Glutamatergic neuron (in vitro differentiated cells): ENCODE data around the gene CNOT4. TPM values are rescaled to one million over a fixed set of nuclear protein-coding genes. Genes with fewer than 3 reads are reported as not detected.
"Not testable (repeated sequence)": the region's sequence is repeated elsewhere in the genome, so short reads cannot be mapped to it uniquely, and the experiment has no call there.

ENCODE experiments used
- DNase-seq: peaks from one replicate; pipeline ENCODE4 v3.0.0; 2022
- H3K27ac Mint-ChIP-seq: one replicate; pipeline ENCODE4 v1.8.0; 2020; ENCODE audit warnings: mild to moderate bottlenecking, mixed read lengths, inconsistent platforms; ENCODE audit not compliant: unreplicated experiment
- H3K27me3 Mint-ChIP-seq: one replicate; pipeline ENCODE4 v1.8.0; 2020; ENCODE audit warnings: mild to moderate bottlenecking, moderate library complexity, mixed read lengths, inconsistent platforms; ENCODE audit not compliant: unreplicated experiment
- H3K36me3 Mint-ChIP-seq: one replicate; pipeline ENCODE4 v1.8.0; 2020; ENCODE audit warnings: mild to moderate bottlenecking, mixed read lengths, inconsistent platforms; ENCODE audit not compliant: unreplicated experiment
- H3K4me1 Mint-ChIP-seq: one replicate; pipeline ENCODE4 v1.8.0; 2020; ENCODE audit warnings: mild to moderate bottlenecking, low read depth, mixed read lengths, inconsistent platforms; ENCODE audit not compliant: unreplicated experiment
- H3K4me3 Mint-ChIP-seq: one replicate; pipeline ENCODE4 v1.8.0; 2020; ENCODE audit warnings: mild to moderate bottlenecking, mixed read lengths, inconsistent platforms; ENCODE audit not compliant: unreplicated experiment
- H3K9me3 Mint-ChIP-seq: one replicate; pipeline ENCODE4 v1.8.0; 2020; ENCODE audit warnings: mild to moderate bottlenecking, moderate library complexity, mixed read lengths, inconsistent platforms; ENCODE audit not compliant: unreplicated experiment
- total RNA-seq: library from RNA; stranded (reverse); fragmentation: NEBNext Ultra II Directional; extraction: Animal tissue kit (Norgen Biotek cat#: 25700); gene quantifications from one replicate; pipeline ENCODE4 v1.2.1, GENCODE V29; 2021; ENCODE audit not compliant: unreplicated experiment
- TF ChIP-seq, protein P1 (sequence below): fragments of 200-600 bp; sonication (generic); IDR thresholded peaks from one replicate; pipeline ENCODE4 v1.5.0; 2021; ENCODE audit not compliant: partially characterized antibody, unreplicated experiment

CNOT4 gene
- total RNA-seq, 1 donor from 2014 or later: 25.3 TPM

DNA sequence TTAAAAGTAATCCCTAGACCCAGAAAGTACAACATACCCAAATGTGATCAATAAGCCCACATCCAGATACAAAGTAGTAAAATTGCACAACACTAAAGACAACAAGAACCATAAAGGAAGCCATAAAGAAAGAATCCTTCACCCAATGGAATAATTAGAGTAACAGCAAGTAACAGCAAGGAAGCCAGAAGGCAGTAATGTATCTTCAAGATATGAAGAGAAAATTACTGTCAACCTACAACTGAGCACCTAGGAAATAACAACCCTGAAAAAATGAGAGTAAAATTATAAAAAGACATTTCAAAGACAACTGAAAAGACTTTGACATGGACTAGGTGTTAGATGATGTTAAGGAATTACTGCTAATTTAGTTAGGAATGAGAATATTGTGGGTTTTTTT is 60.5 kb downstream of the CNOT4 start:
- Mint-ChIP-seq H3K9me3 (no peaks in the 10 kb centered on the region), H3K27me3 (no peaks in the 10 kb centered on the region), H3K4me3 (no peak overlapping the region), H3K27ac (no peak overlapping the region), H3K4me1 (peaks cover 11% of the 10 kb centered on the region), H3K36me3 (no peaks in the 10 kb centered on the region)
- no peak for DNase-seq
- TF ChIP-seq, protein P1, sequence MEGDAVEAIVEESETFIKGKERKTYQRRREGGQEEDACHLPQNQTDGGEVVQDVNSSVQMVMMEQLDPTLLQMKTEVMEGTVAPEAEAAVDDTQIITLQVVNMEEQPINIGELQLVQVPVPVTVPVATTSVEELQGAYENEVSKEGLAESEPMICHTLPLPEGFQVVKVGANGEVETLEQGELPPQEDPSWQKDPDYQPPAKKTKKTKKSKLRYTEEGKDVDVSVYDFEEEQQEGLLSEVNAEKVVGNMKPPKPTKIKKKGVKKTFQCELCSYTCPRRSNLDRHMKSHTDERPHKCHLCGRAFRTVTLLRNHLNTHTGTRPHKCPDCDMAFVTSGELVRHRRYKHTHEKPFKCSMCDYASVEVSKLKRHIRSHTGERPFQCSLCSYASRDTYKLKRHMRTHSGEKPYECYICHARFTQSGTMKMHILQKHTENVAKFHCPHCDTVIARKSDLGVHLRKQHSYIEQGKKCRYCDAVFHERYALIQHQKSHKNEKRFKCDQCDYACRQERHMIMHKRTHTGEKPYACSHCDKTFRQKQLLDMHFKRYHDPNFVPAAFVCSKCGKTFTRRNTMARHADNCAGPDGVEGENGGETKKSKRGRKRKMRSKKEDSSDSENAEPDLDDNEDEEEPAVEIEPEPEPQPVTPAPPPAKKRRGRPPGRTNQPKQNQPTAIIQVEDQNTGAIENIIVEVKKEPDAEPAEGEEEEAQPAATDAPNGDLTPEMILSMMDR: no peak

DNA sequence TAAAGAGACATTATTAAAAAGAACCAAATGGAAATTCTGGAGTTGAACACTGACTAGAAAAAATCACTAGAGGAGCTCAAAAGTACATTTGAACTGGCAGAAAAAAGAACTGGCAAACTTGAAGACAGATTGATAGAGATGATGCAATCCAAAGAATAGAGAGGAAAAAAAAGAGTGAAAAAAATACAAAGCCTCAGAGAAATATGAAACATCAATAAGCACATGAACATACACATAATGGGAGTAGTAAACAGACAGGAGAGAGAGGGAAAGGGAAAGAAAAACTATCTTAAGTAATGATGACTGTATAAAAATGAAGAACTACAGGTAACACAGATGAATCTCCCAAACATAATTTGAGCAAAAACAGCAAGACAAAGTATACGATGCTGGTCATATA is 61.1 kb downstream of the CNOT4 start:
- Mint-ChIP-seq H3K4me1 (peaks cover 9% of the 10 kb centered on the region), H3K27me3 (no peaks in the 10 kb centered on the region), H3K4me3 (no peak overlapping the region), H3K36me3 (no peaks in the 10 kb centered on the region), H3K27ac (peak overlapping the region; percentile 36), H3K9me3 (no peaks in the 10 kb centered on the region)
- TF ChIP-seq, protein P1: no peak
- no peak for DNase-seq

DNA sequence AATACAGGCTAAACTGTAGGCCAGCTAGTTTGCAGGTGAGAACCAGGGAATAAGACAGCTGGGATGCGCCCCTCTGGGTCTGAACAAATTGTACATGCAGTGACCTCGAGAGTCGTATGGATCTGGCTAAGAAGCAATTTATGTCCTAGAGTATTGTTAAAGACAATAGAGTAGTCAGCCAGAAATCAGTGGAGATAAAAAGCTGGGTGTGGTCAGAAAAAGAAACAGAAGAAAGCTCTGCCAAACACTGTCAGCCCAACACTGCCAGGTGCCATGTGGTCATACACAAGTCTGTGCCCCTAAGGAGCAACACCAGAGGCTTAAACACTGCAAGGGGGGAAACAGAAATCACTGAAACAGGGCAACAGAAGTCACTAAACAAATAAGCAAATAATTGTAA is 62.2 kb downstream of the CNOT4 start:
- Mint-ChIP-seq H3K4me3 (no peak overlapping the region), H3K9me3 (no peaks in the 10 kb centered on the region), H3K4me1 (peaks cover 9% of the 10 kb centered on the region), H3K27ac (peak overlapping the region; percentile 89), H3K27me3 (no peaks in the 10 kb centered on the region), H3K36me3 (no peaks in the 10 kb centered on the region)
- no peak for DNase-seq
- TF ChIP-seq, protein P1: no peak

DNA sequence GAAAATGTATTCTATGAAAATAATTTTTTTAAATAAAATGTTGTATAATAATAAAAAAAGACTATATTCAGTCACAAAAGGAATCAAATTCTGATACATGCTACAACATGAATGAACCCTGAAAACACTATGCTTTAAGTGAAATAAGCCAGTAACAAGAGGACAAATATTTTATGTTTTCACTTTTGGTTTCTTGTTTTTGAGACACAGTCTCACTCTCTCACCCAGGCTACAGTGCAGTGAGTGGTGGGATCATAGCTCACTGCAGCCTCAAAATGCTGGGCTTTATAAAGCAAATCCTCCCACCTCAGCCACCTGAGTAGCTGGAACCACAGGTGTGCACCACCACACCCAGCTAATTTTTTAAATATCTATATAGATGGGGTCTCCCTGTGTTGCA is 64.2 kb downstream of the CNOT4 start:
- TF ChIP-seq, protein P1: no peak
- Mint-ChIP-seq H3K9me3 (no peaks in the 10 kb centered on the region), H3K4me1 (peaks cover 9% of the 10 kb centered on the region), H3K27ac (no peak overlapping the region), H3K36me3 (no peaks in the 10 kb centered on the region), H3K4me3 (no peak overlapping the region), H3K27me3 (no peaks in the 10 kb centered on the region)
- no peak for DNase-seq

DNA sequence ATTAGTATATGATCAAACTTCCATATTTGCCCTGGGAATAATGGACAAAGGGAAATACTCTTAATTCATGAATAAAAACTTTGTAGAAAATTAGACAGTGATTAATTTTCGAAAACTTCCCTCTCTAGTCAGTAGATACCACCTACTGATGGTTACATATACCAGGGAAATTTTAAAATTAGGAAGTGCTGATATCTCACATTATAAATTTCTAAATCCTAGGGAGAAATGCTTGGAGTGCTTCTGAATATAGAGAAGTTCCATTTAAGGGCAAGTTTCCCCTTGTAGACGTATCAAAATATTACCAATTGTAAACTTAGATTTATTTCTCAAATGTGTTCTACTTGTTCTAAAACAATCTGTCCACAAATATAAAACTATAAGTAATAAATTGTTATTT is 64.6 kb downstream of the CNOT4 start:
- H3K4me1 Mint-ChIP-seq, H3K27ac Mint-ChIP-seq, H3K4me3 Mint-ChIP-seq, DNase-seq, H3K9me3 Mint-ChIP-seq, H3K36me3 Mint-ChIP-seq, H3K27me3 Mint-ChIP-seq: not testable (repeated sequence)

DNA sequence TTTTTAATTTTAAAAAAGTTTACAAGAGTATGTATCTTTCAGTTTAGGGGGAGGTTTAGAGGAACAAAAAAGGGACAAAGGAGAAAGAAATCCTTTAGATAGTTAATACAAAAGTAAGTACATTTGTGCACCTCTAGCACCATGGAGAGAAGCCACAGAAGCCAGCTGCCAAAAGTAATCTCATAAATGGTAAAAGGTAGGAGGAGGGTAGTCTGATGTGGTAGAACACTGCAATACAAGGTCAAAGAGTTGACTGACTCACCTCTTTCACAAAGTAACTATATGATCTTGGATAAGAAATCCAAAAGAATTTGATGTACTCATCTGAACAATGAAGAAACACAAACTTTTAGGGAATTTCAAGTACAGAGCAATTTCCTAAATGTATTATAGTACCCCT is 68.1 kb downstream of the CNOT4 start:
- no peaks in the 10 kb centered on the region for H3K36me3 Mint-ChIP-seq
- H3K9me3 Mint-ChIP-seq: no peaks in the 10 kb centered on the region
- DNase-seq: no peak
- TF ChIP-seq, protein P1: no peak
- H3K27ac Mint-ChIP-seq: no peak overlapping the region
- H3K4me3 Mint-ChIP-seq: no peak overlapping the region
- H3K27me3 Mint-ChIP-seq: no peaks in the 10 kb centered on the region
- H3K4me1 Mint-ChIP-seq: no peaks in the 10 kb centered on the region
